ENCODE results near the gene AREL1.

DNA sequence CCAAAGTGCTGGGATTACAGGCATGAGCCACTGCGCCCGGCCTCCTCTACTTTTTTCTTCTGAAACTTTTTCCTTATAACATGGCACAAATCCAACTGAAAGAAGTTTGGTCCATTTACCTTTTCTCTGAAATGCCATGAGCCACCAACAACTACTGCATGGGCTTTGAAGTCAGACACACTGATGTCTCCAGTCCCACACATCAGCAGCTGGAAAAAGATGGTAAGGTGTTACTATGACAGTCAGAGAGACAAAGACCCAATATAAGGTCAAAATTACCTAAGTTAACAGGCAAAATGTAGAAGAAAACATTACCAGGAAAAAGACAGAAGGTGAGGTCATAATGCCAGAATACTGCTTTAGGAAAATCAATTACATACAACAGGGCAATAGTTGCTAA is 48.2 kb downstream of the AREL1 start:
- TF ChIP-seq, protein P1, sequence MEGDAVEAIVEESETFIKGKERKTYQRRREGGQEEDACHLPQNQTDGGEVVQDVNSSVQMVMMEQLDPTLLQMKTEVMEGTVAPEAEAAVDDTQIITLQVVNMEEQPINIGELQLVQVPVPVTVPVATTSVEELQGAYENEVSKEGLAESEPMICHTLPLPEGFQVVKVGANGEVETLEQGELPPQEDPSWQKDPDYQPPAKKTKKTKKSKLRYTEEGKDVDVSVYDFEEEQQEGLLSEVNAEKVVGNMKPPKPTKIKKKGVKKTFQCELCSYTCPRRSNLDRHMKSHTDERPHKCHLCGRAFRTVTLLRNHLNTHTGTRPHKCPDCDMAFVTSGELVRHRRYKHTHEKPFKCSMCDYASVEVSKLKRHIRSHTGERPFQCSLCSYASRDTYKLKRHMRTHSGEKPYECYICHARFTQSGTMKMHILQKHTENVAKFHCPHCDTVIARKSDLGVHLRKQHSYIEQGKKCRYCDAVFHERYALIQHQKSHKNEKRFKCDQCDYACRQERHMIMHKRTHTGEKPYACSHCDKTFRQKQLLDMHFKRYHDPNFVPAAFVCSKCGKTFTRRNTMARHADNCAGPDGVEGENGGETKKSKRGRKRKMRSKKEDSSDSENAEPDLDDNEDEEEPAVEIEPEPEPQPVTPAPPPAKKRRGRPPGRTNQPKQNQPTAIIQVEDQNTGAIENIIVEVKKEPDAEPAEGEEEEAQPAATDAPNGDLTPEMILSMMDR (conservative IDR thresholded peaks at IDR 0.05): no peak
- TF ChIP-seq ZFX (IDR thresholded peaks at IDR 0.05): no peak

Measured in C4-2B (cell line).